Kidney epithelial cell (primary cell): Measurements from ENCODE around the gene SCLT1. TPM values are rescaled to one million over a fixed set of nuclear protein-coding genes. Genes with fewer than 3 reads are reported as not detected.

Source experiments
- DNase-seq: peaks from one replicate; pipeline ENCODE4 v3.0.0-alpha.2; 2010; ENCODE audit warnings: low read depth
- H3K27me3 ChIP-seq: 2 replicates; pipeline ENCODE4 v1.6.0; 2011; ENCODE audit warnings: low read length; ENCODE audit not compliant: control insufficient read depth, insufficient read depth
- H3K36me3 ChIP-seq: 2 replicates; pipeline ENCODE4 v1.5.1; 2011; ENCODE audit warnings: low read length; ENCODE audit not compliant: control insufficient read depth, insufficient read depth
- H3K4me3 ChIP-seq: 2 replicates; pipeline ENCODE4 v1.5.1; 2011; ENCODE audit warnings: low read depth, mild to moderate bottlenecking, control low read depth, low read length
- CTCF ChIP-seq: IDR thresholded peaks from 2 replicates; pipeline ENCODE4 v1.5.1; 2011; ENCODE audit warnings: mild to moderate bottlenecking, moderate library complexity, low read length, control low read depth, inconsistent platforms; ENCODE audit not compliant: insufficient read depth, poor library complexity, severe bottlenecking
- total RNA-seq: library from RNA; depleted of rRNA; stranded (reverse); fragments of >200 nt; gene quantifications from 2 replicates; pipeline ENCODE4 v1.2.3, GENCODE V29; 2015

The SCLT1 gene
- total RNA-seq, 1 donor from 2014 or later: 6.5 TPM

GRCh38 chr4:128983771-128984485 is 109.4 kb downstream of the SCLT1 start:
- no peak overlapping the region for H3K4me3 ChIP-seq
- TF ChIP-seq CTCF: no peak
- no peaks in the 10 kb centered on the region for H3K27me3 ChIP-seq
- no peaks in the 10 kb centered on the region for H3K36me3 ChIP-seq
- no peak for DNase-seq

GRCh38 chr4:128981377-128981776 is 112.0 kb downstream of the SCLT1 start:
- Histone ChIP-seq H3K4me3 (no peak overlapping the region), H3K36me3 (no peaks in the 10 kb centered on the region), H3K27me3 (no peaks in the 10 kb centered on the region)
- TF ChIP-seq CTCF: no peak
- no peak for DNase-seq

- Histone ChIP-seq H3K4me3 (no peak overlapping the region), H3K36me3 (no peaks in the 10 kb centered on the region), H3K27me3 (no peaks in the 10 kb centered on the region)
- no peak for DNase-seq
- no peak for TF ChIP-seq CTCF
Measured at GRCh38 chr4:128980816-128981326, 112.5 kb downstream of the SCLT1 start.

- peak; percentile 69 for DNase-seq
- Histone ChIP-seq H3K27me3 (no peaks in the 10 kb centered on the region), H3K36me3 (no peaks in the 10 kb centered on the region), H3K4me3 (no peak overlapping the region)
- TF ChIP-seq CTCF: no peak
Measured at GRCh38 chr4:128979934-128980333, 113.4 kb downstream of the SCLT1 start.

GRCh38 chr4:128978985-128979384 is 114.4 kb downstream of the SCLT1 start:
- no peaks in the 10 kb centered on the region for H3K36me3 ChIP-seq
- no peak for DNase-seq
- no peaks in the 10 kb centered on the region for H3K27me3 ChIP-seq
- no peak overlapping the region for H3K4me3 ChIP-seq
- no peak for TF ChIP-seq CTCF

- no peaks in the 10 kb centered on the region for H3K27me3 ChIP-seq
- DNase-seq: no peak
- no peak overlapping the region for H3K4me3 ChIP-seq
- no peak for TF ChIP-seq CTCF
- H3K36me3 ChIP-seq: no peaks in the 10 kb centered on the region
Measured at GRCh38 chr4:128974136-128974581, 119.2 kb downstream of the SCLT1 start.
